ENCODE data around the gene DEGS2.

- TF ChIP-seq, protein P1, sequence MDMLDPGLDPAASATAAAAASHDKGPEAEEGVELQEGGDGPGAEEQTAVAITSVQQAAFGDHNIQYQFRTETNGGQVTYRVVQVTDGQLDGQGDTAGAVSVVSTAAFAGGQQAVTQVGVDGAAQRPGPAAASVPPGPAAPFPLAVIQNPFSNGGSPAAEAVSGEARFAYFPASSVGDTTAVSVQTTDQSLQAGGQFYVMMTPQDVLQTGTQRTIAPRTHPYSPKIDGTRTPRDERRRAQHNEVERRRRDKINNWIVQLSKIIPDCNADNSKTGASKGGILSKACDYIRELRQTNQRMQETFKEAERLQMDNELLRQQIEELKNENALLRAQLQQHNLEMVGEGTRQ (CRISPR knock-in tag; IDR thresholded peaks at IDR 0.05), result no peak
- no peak for TF ChIP-seq TEAD4 (CRISPR knock-in tag; IDR thresholded peaks at IDR 0.05)
Measured at GRCh38 chr14:100115726-100116125, 43.7 kb downstream of the DEGS2 start.

Measured in WTC11 (cell line).